ENCODE data around the gene SOX5.

The SOX5 gene

GRCh38 chr12:23731493-23731892 is 218.0 kb downstream of the SOX5 start:
- H3K4me3 ChIP-seq (ENCODE audit: severe bottlenecking), result no peak overlapping the region
- DNase-seq (ENCODE audit: low spot score), result no peak
- H3K9me3 ChIP-seq (ENCODE audit: severe bottlenecking), result no peaks in the 10 kb centered on the region
- H3K27ac ChIP-seq (ENCODE audit: poor library complexity, severe bottlenecking), result no peak overlapping the region
- no peaks in the 10 kb centered on the region for H3K4me1 ChIP-seq (ENCODE audit: insufficient read depth, poor library complexity, severe bottlenecking)
- no peak for TF ChIP-seq CTCF (IDR thresholded peaks at IDR 0.05; ENCODE audit: poor library complexity, severe bottlenecking)
- ATAC-seq (ENCODE audit: low read depth), result no peak
- H3K36me3 ChIP-seq (ENCODE audit: low read depth), result no peaks in the 10 kb centered on the region
- no peaks in the 10 kb centered on the region for H3K27me3 ChIP-seq (ENCODE audit: insufficient read depth, poor library complexity, severe bottlenecking)

- Histone ChIP-seq H3K36me3 (ENCODE audit: low read depth) (no peaks in the 10 kb centered on the region), H3K4me1 (ENCODE audit: insufficient read depth, poor library complexity, severe bottlenecking) (no peaks in the 10 kb centered on the region), H3K27me3 (ENCODE audit: insufficient read depth, poor library complexity, severe bottlenecking) (no peaks in the 10 kb centered on the region), H3K4me3 (ENCODE audit: severe bottlenecking) (no peak overlapping the region), H3K27ac (ENCODE audit: poor library complexity, severe bottlenecking) (no peak overlapping the region), H3K9me3 (ENCODE audit: severe bottlenecking) (no peaks in the 10 kb centered on the region)
- ATAC-seq (ENCODE audit: low read depth) (no peak), DNase-seq (ENCODE audit: low spot score) (no peak)
- no peak for TF ChIP-seq CTCF (IDR thresholded peaks at IDR 0.05; ENCODE audit: poor library complexity, severe bottlenecking)
Observed at GRCh38 chr12:23731035-23731434, 218.4 kb downstream of the SOX5 start.

- no peak for TF ChIP-seq CTCF (IDR thresholded peaks at IDR 0.05; ENCODE audit: poor library complexity, severe bottlenecking)
- DNase-seq (ENCODE audit: low spot score), result no peak
- no peak; the same call in 2 of the 3 replicates for ATAC-seq (ENCODE audit: low read depth)
- Histone ChIP-seq H3K27me3 (ENCODE audit: insufficient read depth, poor library complexity, severe bottlenecking) (no peaks in the 10 kb centered on the region), H3K27ac (ENCODE audit: poor library complexity, severe bottlenecking) (no peak overlapping the region), H3K4me1 (ENCODE audit: insufficient read depth, poor library complexity, severe bottlenecking) (no peaks in the 10 kb centered on the region), H3K9me3 (ENCODE audit: severe bottlenecking) (no peaks in the 10 kb centered on the region), H3K4me3 (ENCODE audit: severe bottlenecking) (no peak overlapping the region), H3K36me3 (ENCODE audit: low read depth) (no peaks in the 10 kb centered on the region)
Observed at GRCh38 chr12:23729359-23729758, 220.1 kb downstream of the SOX5 start.

- TF ChIP-seq CTCF (IDR thresholded peaks at IDR 0.05; ENCODE audit: poor library complexity, severe bottlenecking), result no peak
- Histone ChIP-seq H3K27ac (ENCODE audit: poor library complexity, severe bottlenecking) (no peak overlapping the region), H3K27me3 (ENCODE audit: insufficient read depth, poor library complexity, severe bottlenecking) (no peaks in the 10 kb centered on the region), H3K9me3 (ENCODE audit: severe bottlenecking) (no peaks in the 10 kb centered on the region), H3K36me3 (ENCODE audit: low read depth) (no peaks in the 10 kb centered on the region), H3K4me3 (ENCODE audit: severe bottlenecking) (no peak overlapping the region), H3K4me1 (ENCODE audit: insufficient read depth, poor library complexity, severe bottlenecking) (no peaks in the 10 kb centered on the region)
- no peak for DNase-seq (ENCODE audit: low spot score)
- no peak for ATAC-seq (ENCODE audit: low read depth)
Observed at GRCh38 chr12:23726646-23727045, 222.8 kb downstream of the SOX5 start.

GRCh38 chr12:23722655-23723054 is 226.8 kb downstream of the SOX5 start:
- Histone ChIP-seq H3K4me3 (ENCODE audit: severe bottlenecking) (no peak overlapping the region), H3K27me3 (ENCODE audit: insufficient read depth, poor library complexity, severe bottlenecking) (no peaks in the 10 kb centered on the region), H3K9me3 (ENCODE audit: severe bottlenecking) (no peaks in the 10 kb centered on the region), H3K4me1 (ENCODE audit: insufficient read depth, poor library complexity, severe bottlenecking) (no peaks in the 10 kb centered on the region), H3K36me3 (ENCODE audit: low read depth) (no peaks in the 10 kb centered on the region), H3K27ac (ENCODE audit: poor library complexity, severe bottlenecking) (no peak overlapping the region)
- no peak for DNase-seq (ENCODE audit: low spot score)
- no peak for TF ChIP-seq CTCF (IDR thresholded peaks at IDR 0.05; ENCODE audit: poor library complexity, severe bottlenecking)
- no peak for ATAC-seq (ENCODE audit: low read depth)
